Sigmoid colon (tissue), 7 donors: ENCODE measurements around the gene GPC5. TPM values are rescaled to one million over a fixed set of nuclear protein-coding genes. Genes with fewer than 3 reads are reported as not detected.

Source experiments
- DNase-seq: peaks from one replicate; pipeline ENCODE4 v3.0.0-alpha.2; 2019
- H3K27ac ChIP-seq, 4 donors: fragments of 200-600 bp; sonication (generic); one replicate each; pipeline ENCODE4 v1.5.1; 2016 to 2019; ENCODE audit warnings: mild to moderate bottlenecking in 1 of 4
- H3K27me3 ChIP-seq, 3 donors: fragments of 200-600 bp; sonication (generic); one replicate each; pipeline ENCODE4 v1.5.1; 2019; ENCODE audit warnings: mild to moderate bottlenecking in 1 of 3
- H3K36me3 ChIP-seq, 4 donors: fragments of 200-600 bp; sonication (generic); one replicate each; pipeline ENCODE4 v1.5.1; 2016 to 2019
- H3K4me1 ChIP-seq, 4 donors: fragments of 200-600 bp; sonication (generic); one replicate each; pipeline ENCODE4 v1.5.1; 2017 to 2019
- H3K4me3 ChIP-seq, 4 donors: fragments of 200-600 bp; sonication (generic); one replicate each; pipeline ENCODE4 v1.5.1; 2017 to 2019; ENCODE audit warnings: mild to moderate bottlenecking in 2 of 4, moderate library complexity in 1 of 4
- H3K9me3 ChIP-seq, 4 donors: fragments of 200-600 bp in 3 of 4; sonication (generic) in 3 of 4; one replicate each; pipeline versions ENCODE4 v1.5.1 to v1.6.1; 2013 to 2019
- CTCF ChIP-seq, 4 experiments: fragments of 450-650 bp in 3 of 4; fragments of 200-600 bp in 1 of 4; IDR thresholded peaks; one replicate each; pipeline ENCODE4 v1.5.1; 2016 to 2019; ENCODE audit warnings: antibody characterized with exemption in 4 of 4, mild to moderate bottlenecking in 3 of 4, moderate library complexity in 2 of 4
- EP300 ChIP-seq, 4 donors: sonication (generic); formaldehyde crosslinking; IDR thresholded peaks; one replicate each; pipeline ENCODE4 v1.6.1; 2017; ENCODE audit warnings: antibody characterized with exemption in 4 of 4
- POLR2A ChIP-seq, 2 donors: fragments of 450-650 bp; IDR thresholded peaks; one replicate each; pipeline ENCODE4 v1.6.1; 2016; ENCODE audit warnings: antibody characterized with exemption in 2 of 2, mild to moderate bottlenecking in 2 of 2, moderate library complexity in 2 of 2
- POLR2AphosphoS5 ChIP-seq, 4 donors: sonication (generic); formaldehyde crosslinking; IDR thresholded peaks; one replicate each; pipeline ENCODE4 v1.6.1; 2017; ENCODE audit warnings: antibody characterized with exemption in 4 of 4
- WGBS, 2 donors: extraction: QIAGEN DNeasy Blood & Tissue Kit; methylation state at CpG; one replicate each; pipeline ENCODE4 v1.1.7; 2013; 5-methylcytosine and 5-hydroxymethylcytosine counted together
- intact Hi-C: fragments of 100-400 bp; cut with DNase I; formaldehyde crosslinking; loops from one replicate; pipeline ENCODE4 v1.15.1; 2023
- polyA plus RNA-seq, 3 donors: library from polyadenylated mRNA; stranded (reverse); fragments of 200-250 nt; gene quantifications; one replicate each; pipeline ENCODE4 v1.2.3, GENCODE V29; 2013
- total RNA-seq, 4 donors: library from RNA; depleted of rRNA; stranded (reverse); fragments of >200 nt; gene quantifications; one replicate each; pipeline ENCODE4 v1.1.0, GENCODE V29; 2016
- donor health status: healthy with polysubstance abuse.
- donor health status: Bipolar disorder and iron deficiency.
- donor health status: healthy.

GPC5 gene
- total and polyA plus RNA-seq, 7 donors = 0.39 to 3.9 (median 2.9) TPM; not detected in 2

GRCh38 chr13:92122186-92122853 is 723.9 kb downstream of the GPC5 start:
- no peaks in the 10 kb centered on the region for H3K36me3 ChIP-seq
- H3K9me3 ChIP-seq = no peaks in the 10 kb centered on the region
- WGBS, 2 donors = 57 to 73% methylated on average over 9 of the region's 9 CpGs
- no peaks in the 10 kb centered on the region for H3K4me1 ChIP-seq
- no peak overlapping the region for H3K4me3 ChIP-seq
- no peaks in the 10 kb centered on the region for H3K27me3 ChIP-seq
- no peak overlapping the region for H3K27ac ChIP-seq
- intact Hi-C loops = no loop called here
- no peak for DNase-seq
- TF ChIP-seq POLR2AphosphoS5 (IDR thresholded peaks at IDR 0.05) = no peak
- TF ChIP-seq CTCF (IDR thresholded peaks at IDR 0.05) = no peak
- no peak for TF ChIP-seq POLR2A (IDR thresholded peaks at IDR 0.05)
- no peak for TF ChIP-seq EP300 (IDR thresholded peaks at IDR 0.05)

DNA sequence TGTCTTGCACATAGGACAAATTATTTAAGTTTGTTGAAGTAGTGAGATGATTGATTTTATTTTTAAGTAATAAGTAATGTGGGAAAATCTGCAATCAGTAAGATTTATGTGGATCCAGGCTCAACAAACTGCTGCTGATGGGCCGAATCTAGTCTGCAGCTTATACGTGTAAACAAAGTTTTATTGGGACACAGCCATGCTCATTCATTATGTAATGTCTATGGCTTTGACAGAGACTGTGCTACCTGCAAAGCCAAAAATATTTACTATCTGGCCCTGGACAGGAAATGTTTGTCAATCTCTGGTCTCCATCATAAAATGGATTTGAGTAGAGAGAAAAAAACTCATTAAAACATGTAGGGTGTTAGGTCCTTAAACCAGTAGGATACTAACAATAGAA is 728.0 kb downstream of the GPC5 start:
- H3K4me3 ChIP-seq = no peak overlapping the region
- H3K27me3 ChIP-seq = no peaks in the 10 kb centered on the region
- no peaks in the 10 kb centered on the region for H3K4me1 ChIP-seq
- 54 to 63% methylated on average over 2 of the region's 2 CpGs for WGBS, 2 donors
- no peaks in the 10 kb centered on the region for H3K36me3 ChIP-seq
- DNase-seq = no peak
- intact Hi-C loops = no loop called here
- H3K9me3 ChIP-seq = no peaks in the 10 kb centered on the region
- no peak overlapping the region for H3K27ac ChIP-seq
- TF ChIP-seq EP300 (IDR thresholded peaks at IDR 0.05) = no peak
- TF ChIP-seq CTCF (IDR thresholded peaks at IDR 0.05) = no peak
- no peak for TF ChIP-seq POLR2A (IDR thresholded peaks at IDR 0.05)

GRCh38 chr13:92135509-92135908 is 737.1 kb downstream of the GPC5 start:
- no peak for TF ChIP-seq EP300 (IDR thresholded peaks at IDR 0.05)
- H3K27me3 ChIP-seq = no peaks in the 10 kb centered on the region
- intact Hi-C loops = no loop called here
- no peak overlapping the region for H3K27ac ChIP-seq
- H3K36me3 ChIP-seq = no peaks in the 10 kb centered on the region
- H3K4me1 ChIP-seq = no peaks in the 10 kb centered on the region
- H3K9me3 ChIP-seq = no peaks in the 10 kb centered on the region
- H3K4me3 ChIP-seq = no peak overlapping the region
- 48 to 62% methylated on average over 7 of the region's 7 CpGs for WGBS, 2 donors
- DNase-seq = no peak

DNA sequence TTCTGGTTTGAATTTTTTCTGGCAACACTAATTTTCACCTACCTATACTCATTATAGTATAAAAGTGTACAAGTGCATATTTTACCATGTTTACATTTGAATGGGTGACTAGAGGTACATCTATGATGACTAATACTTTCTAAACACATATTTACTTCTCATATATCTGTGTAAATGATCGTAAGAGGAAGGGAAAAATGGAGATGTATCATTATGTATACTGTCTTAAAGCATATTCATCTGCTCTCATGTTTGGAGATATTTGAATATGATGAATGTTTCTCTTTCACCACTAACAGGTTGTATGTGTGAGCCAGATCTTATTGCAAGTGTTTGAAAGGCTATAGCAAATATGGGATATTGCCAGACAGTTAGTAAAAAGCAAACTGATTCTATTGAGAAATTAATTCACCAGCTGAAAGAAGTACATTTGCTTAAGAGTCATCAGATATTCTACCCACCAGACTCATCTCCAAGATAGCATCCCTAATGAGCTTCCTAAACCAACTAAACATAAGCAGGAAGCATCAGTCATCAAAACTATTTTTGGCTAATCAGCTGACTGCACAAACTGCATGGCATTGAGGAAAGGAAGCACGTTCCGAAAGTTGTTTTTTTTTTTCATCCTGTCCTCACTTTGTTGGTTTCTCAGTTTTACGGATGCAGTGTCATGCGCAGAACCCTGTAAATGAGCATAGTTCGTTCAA is 738.2 kb downstream of the GPC5 start:
- H3K36me3 ChIP-seq = no peaks in the 10 kb centered on the region
- H3K4me1 ChIP-seq = no peaks in the 10 kb centered on the region
- no peak overlapping the region for H3K27ac ChIP-seq
- no peaks in the 10 kb centered on the region for H3K9me3 ChIP-seq
- no peak for DNase-seq
- no peaks in the 10 kb centered on the region for H3K27me3 ChIP-seq
- intact Hi-C loops = no loop called here
- 54 to 57% methylated on average over 6 of the region's 6 CpGs for WGBS, 2 donors
- TF ChIP-seq CTCF (IDR thresholded peaks at IDR 0.05) (no peak), EP300 (IDR thresholded peaks at IDR 0.05) (no peak), POLR2AphosphoS5 (IDR thresholded peaks at IDR 0.05) (no peak), POLR2A (IDR thresholded peaks at IDR 0.05) (no peak)
- no peak overlapping the region for H3K4me3 ChIP-seq

DNA sequence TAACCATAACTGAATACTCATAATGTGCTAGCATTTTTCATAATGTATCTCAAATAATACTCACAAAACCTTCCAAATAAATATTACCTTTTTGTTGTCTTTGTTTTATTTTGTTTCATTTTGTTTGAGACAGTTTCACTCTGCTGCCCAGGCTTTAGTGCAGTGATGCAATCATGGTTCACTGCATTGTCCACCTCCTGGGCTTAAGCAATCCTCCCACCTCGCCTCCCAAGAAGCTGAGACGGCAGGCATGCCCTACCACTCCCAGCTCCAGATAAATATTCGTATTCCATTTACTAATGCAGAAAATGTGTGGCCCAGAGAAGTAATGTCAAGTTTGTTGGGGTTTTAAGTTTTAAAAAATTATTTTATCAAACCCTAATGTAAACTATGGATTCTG is 739.1 kb downstream of the GPC5 start:
- H3K27ac ChIP-seq = no peak overlapping the region
- H3K36me3 ChIP-seq = no peaks in the 10 kb centered on the region
- H3K27me3 ChIP-seq = no peaks in the 10 kb centered on the region
- H3K4me3 ChIP-seq = no peak overlapping the region
- DNase-seq = no peak
- intact Hi-C loops = no loop called here
- H3K4me1 ChIP-seq = no peaks in the 10 kb centered on the region
- no peak for TF ChIP-seq EP300 (IDR thresholded peaks at IDR 0.05)
- TF ChIP-seq CTCF (IDR thresholded peaks at IDR 0.05) = no peak
- TF ChIP-seq POLR2A (IDR thresholded peaks at IDR 0.05) = no peak
- TF ChIP-seq POLR2AphosphoS5 (IDR thresholded peaks at IDR 0.05) = no peak
- no peaks in the 10 kb centered on the region for H3K9me3 ChIP-seq
- 64 to 78% methylated on average over 3 of the region's 3 CpGs for WGBS, 2 donors
